ENCODE data around the gene RGS7. TPM values are rescaled to one million over a fixed set of nuclear protein-coding genes. Genes with fewer than 3 reads are reported as not detected.

The RGS7 gene
- total and polyA plus RNA-seq, 2 of the 4 experiments (the other 2 are of a cell fraction), result 0.58 to 0.72 TPM

DNA sequence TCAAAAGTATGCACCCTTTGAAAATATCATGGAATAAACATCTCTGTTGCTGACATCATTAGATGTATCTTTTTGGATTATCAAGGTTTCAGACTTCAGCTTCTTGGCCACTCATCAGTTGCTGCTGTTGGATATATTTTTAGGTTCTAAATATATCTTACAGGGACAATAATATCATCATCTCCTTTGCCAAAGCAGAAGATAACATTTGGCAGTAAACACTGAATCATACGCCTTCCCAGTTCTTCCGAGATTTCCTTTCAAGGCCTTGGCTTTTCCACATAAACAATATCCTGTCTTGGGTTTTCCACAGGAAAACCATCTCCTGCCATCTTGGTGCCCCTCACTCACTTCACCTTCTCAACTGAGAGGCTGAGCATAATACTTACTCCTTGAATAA, 39.3 kb downstream of the RGS7 start:
- no peak overlapping the region for H2BK120ac ChIP-seq (ENCODE audit: low read depth, low read length)
- no peak overlapping the region for H4K91ac ChIP-seq (ENCODE audit: insufficient read depth, low read depth, low read length)
- no peaks in the 10 kb centered on the region for H3K4me1 ChIP-seq (ENCODE audit: control insufficient read depth, insufficient read depth, low read length)
- no TSS peak for BruUV-seq (replicated peaks)
- DNase-seq (no peak), ATAC-seq (ENCODE audit: low read depth) (no peak)
- no peak overlapping the region for H3K56ac ChIP-seq (ENCODE audit: extremely low read depth, insufficient read depth, low read length)
- H3K9me1 ChIP-seq (ENCODE audit: insufficient read depth, low read length), result no peaks in the 10 kb centered on the region
- TF ChIP-seq RCOR1 (IDR thresholded peaks at IDR 0.05; ENCODE audit: insufficient replicate concordance, low read length), result no peak
- no peak for TF ChIP-seq MAFK (IDR thresholded peaks at IDR 0.05; ENCODE audit: low read depth, low read length)
- no peak for TF ChIP-seq SMC3 (IDR thresholded peaks at IDR 0.05; ENCODE audit: low read depth, low read length)
- TF ChIP-seq MXI1 (IDR thresholded peaks at IDR 0.05; ENCODE audit: borderline replicate concordance, low read depth, low read length), result no peak
- TF ChIP-seq RAD21 (IDR thresholded peaks at IDR 0.05; ENCODE audit: low read length), result no peak
- no peak for TF ChIP-seq POLR2A (IDR thresholded peaks at IDR 0.05; ENCODE audit: low read depth, low read length)
- TF ChIP-seq NFE2L2 (IDR thresholded peaks at IDR 0.05; ENCODE audit: low read depth, low read length), result no peak
- TF ChIP-seq, protein P1, sequence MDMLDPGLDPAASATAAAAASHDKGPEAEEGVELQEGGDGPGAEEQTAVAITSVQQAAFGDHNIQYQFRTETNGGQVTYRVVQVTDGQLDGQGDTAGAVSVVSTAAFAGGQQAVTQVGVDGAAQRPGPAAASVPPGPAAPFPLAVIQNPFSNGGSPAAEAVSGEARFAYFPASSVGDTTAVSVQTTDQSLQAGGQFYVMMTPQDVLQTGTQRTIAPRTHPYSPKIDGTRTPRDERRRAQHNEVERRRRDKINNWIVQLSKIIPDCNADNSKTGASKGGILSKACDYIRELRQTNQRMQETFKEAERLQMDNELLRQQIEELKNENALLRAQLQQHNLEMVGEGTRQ (IDR thresholded peaks at IDR 0.05; ENCODE audit: low read depth, low read length), result no peak
- no peak for TF ChIP-seq MAZ (IDR thresholded peaks at IDR 0.05; ENCODE audit: borderline replicate concordance, low read depth, low read length)
- TF ChIP-seq, protein P2, sequence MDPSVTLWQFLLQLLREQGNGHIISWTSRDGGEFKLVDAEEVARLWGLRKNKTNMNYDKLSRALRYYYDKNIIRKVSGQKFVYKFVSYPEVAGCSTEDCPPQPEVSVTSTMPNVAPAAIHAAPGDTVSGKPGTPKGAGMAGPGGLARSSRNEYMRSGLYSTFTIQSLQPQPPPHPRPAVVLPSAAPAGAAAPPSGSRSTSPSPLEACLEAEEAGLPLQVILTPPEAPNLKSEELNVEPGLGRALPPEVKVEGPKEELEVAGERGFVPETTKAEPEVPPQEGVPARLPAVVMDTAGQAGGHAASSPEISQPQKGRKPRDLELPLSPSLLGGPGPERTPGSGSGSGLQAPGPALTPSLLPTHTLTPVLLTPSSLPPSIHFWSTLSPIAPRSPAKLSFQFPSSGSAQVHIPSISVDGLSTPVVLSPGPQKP (IDR thresholded peaks at IDR 0.05; ENCODE audit: borderline replicate concordance, low read depth, low read length), result no peak
- TF ChIP-seq FOS (IDR thresholded peaks at IDR 0.05; ENCODE audit: low read depth, low read length), result no peak
- no peak for TF ChIP-seq CEBPB (IDR thresholded peaks at IDR 0.05; ENCODE audit: low read depth, low read length)
- H3K9ac ChIP-seq (ENCODE audit: low read depth, low read length), result no peak overlapping the region
- POLR2A ChIA-PET (ENCODE audit: unreplicated experiment), result no interaction called here
- intact Hi-C loops (cut with micrococcal nuclease), result no loop called here
- no peak overlapping the region for H3K14ac ChIP-seq (replicated peaks; ENCODE audit: low read depth, low read length)
- H3K79me1 ChIP-seq (ENCODE audit: low read depth in 1 of 2, low read length in 2 of 2), result no peaks in the 10 kb centered on the region
- no peak overlapping the region for H2AK5ac ChIP-seq (ENCODE audit: low read depth, low read length)
- H3K9me3 ChIP-seq (ENCODE audit: control insufficient read depth, insufficient read depth, low read length), result no peaks in the 10 kb centered on the region; the same call in 1 of the 2 replicates
- H4K8ac ChIP-seq (ENCODE audit: low read depth in 2 of 2, low read length in 2 of 2), result no peak overlapping the region
- no peak overlapping the region for H3K4ac ChIP-seq (ENCODE audit: low read depth, low read length)
- H3K36me3 ChIP-seq (ENCODE audit: control insufficient read depth, insufficient read depth, low read length), result no peaks in the 10 kb centered on the region
- H4K5ac ChIP-seq (ENCODE audit: low read depth, low read length), result no peak overlapping the region
- H4K20me1 ChIP-seq (ENCODE audit: insufficient read depth, low read length), result no peaks in the 10 kb centered on the region
- in situ Hi-C loops (cut with MboI; ENCODE audit: low sequenced_read_pairs), result no loop called here
- WGBS, 2 experiments (ENCODE audit: extremely low coverage in 2 of 2, insufficient read length in 1 of 2), result 63% methylated on average over 2 of the region's 2 CpGs; no CpG with 5 or more reads in 1 of the 2 experiments
- dilution Hi-C loops (cut with HindIII; ENCODE audit: low sequenced_read_pairs, unreplicated experiment), result no loop called here
- H3K27ac ChIP-seq (ENCODE audit: insufficient read depth, low read length), result no peak overlapping the region
- no peak overlapping the region for H3K4me2 ChIP-seq (ENCODE audit: low read depth, low read length)
- no peak overlapping the region for H2BK15ac ChIP-seq (ENCODE audit: low read depth, low read length)
- no peak overlapping the region for H3K4me3 ChIP-seq (ENCODE audit: insufficient read depth, low read depth, low read length)
- H2BK5ac ChIP-seq (ENCODE audit: low read depth, low read length, poor library complexity, severe bottlenecking), result no peak overlapping the region
- CTCF ChIA-PET, result interaction anchor here (0.9 kb wide), 1 partner anchor 91 kb away, joined by 3 read pairs; no protein-coding TSS in a partner anchor
- H2AK9ac ChIP-seq (replicated peaks; ENCODE audit: low read depth, low read length, poor library complexity), result no peak overlapping the region
- no peak overlapping the region for H3K18ac ChIP-seq (ENCODE audit: low read depth, low read length)
- H3K23ac ChIP-seq (ENCODE audit: low read depth, low read length), result no peak overlapping the region
- H3K27me3 ChIP-seq (ENCODE audit: control insufficient read depth, insufficient read depth, low read length), result no peaks in the 10 kb centered on the region
- no peak overlapping the region for H2AFZ ChIP-seq (replicated peaks; ENCODE audit: low read length, poor library complexity)
- no peak overlapping the region for H2BK20ac ChIP-seq (ENCODE audit: low read depth, low read length)

Data from IMR-90 (cell line).